K562 treated with DMSO at 1 percent for 4 hours (cell line): Measurements from ENCODE around the gene SLC5A11. TPM values are rescaled to one million over a fixed set of nuclear protein-coding genes. Genes with fewer than 3 reads are reported as not detected.

Experiments
- total RNA-seq: library from RNA; unstranded; fragments of 300-600 nt; gene quantifications from 2 replicates; pipeline ENCODE4 v1.2.3, GENCODE V29; 2022; ENCODE audit not compliant: insufficient read depth

SLC5A11 gene
- not detected in 2 replicates for total RNA-seq

DNA sequence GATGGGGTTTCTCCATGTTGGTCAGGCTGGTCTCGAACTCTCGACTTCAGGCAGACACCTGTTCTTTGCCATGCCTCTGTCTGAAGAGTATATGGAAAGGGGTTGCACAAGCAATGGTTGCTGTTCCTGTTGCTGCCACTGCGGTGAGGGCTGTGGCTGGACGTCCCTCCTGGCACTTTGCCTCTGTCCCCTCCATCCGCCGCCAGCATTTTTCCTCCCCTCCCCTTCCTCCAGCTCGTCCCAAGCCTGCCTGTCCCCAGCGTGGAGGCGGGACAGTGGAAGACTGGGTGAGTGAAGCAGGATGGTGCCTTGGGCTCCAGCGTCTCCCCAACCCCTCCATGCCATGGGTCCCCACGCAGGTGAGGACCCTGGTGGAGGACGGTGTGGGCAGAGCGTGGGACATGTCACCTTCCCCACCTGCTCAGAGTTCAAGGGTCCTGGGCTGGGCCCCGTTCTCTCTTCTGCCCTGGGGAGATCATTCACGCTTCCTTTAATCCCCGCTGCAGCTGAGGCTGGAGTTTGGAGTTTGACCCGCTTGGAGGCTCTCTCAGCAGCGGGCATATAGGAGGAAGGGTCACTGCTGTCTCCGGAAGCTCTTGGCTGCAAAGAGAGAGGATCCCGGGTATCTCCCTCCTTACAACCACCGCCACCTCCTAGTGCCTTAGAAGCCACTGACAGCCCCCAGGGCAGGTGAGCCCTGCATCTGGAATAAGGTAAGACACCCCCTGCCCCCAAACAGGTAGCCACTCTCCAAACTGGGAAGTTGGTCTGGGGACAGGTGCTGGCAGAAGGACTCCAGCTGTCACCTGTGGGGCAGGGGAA, at the start of gene SLC5A11:
TSS of gene SLC5A11 (plus strand) at position 238 of the 822 bp plus-strand sequence. CDS start 12,681 bp downstream, outside the sequence.

Other genes starting within 250 kb of the SLC5A11 start
- gene TNRC6A, start 116.3 kb upstream of the SLC5A11 start, total RNA-seq = 10.5 and 15.2 TPM in 2 replicates
- 22.4 and 27.4 TPM in 2 replicates for gene ARHGAP17, start 169.4 kb downstream of the SLC5A11 start, total RNA-seq